GM12878 (cell line): ENCODE data around the gene RTN4RL1. TPM values are rescaled to one million over a fixed set of nuclear protein-coding genes. Genes with fewer than 3 reads are reported as not detected.

Experiments
- ATF2 ChIP-seq: IDR thresholded peaks from 2 replicates; pipeline ENCODE4 v1.6.1; 2012; ENCODE audit warnings: low read length, inconsistent platforms
- ATF7 ChIP-seq: fragments of 450-650 bp; IDR thresholded peaks from 2 replicates; pipeline ENCODE4 v1.6.1; 2016; ENCODE audit warnings: low read depth, mild to moderate bottlenecking
- BCL11A ChIP-seq: IDR thresholded peaks from 2 replicates; pipeline ENCODE4 v1.6.1; 2011; ENCODE audit warnings: low read depth, low read length
- BHLHE40 ChIP-seq, 2 experiments: fragments of 450-650 bp in 1 of 2; IDR thresholded peaks; 2 replicates each; pipeline ENCODE4 v1.6.1; 2011 to 2017; ENCODE audit warnings: low read depth in 2 of 2, borderline replicate concordance in 1 of 2, improper control_type of control experiment in 1 of 2, low read length in 1 of 2, mild to moderate bottlenecking in 1 of 2
- ETV6 ChIP-seq, 2 experiments: fragments of 450-650 bp in 1 of 2; IDR thresholded peaks in 1 of 2; conservative IDR thresholded peaks in 1 of 2; 2 replicates each; pipeline ENCODE4 v1.6.1; 2014; ENCODE audit warnings: antibody characterized with exemption in 1 of 2, borderline replicate concordance in 1 of 2, low read depth in 1 of 2, mild to moderate bottlenecking in 1 of 2, moderate library complexity in 1 of 2
- HCFC1 ChIP-seq: fragments of 150-350 bp; IDR thresholded peaks from 2 replicates; pipeline ENCODE4 v1.6.1; 2014; ENCODE audit warnings: low read length
- HDGF ChIP-seq: fragments of 450-650 bp; IDR thresholded peaks from 2 replicates; pipeline ENCODE4 v1.6.1; 2016; ENCODE audit warnings: antibody characterized with exemption
- IKZF1 ChIP-seq: fragments of 450-650 bp; conservative IDR thresholded peaks from 2 replicates; pipeline ENCODE4 v1.6.1; 2017; ENCODE audit warnings: antibody characterized with exemption, mild to moderate bottlenecking
- IRF4 ChIP-seq: IDR thresholded peaks from 2 replicates; pipeline ENCODE4 v1.6.1; 2011; ENCODE audit warnings: low read depth, low read length
- JUNB ChIP-seq: IDR thresholded peaks from 2 replicates; pipeline ENCODE4 v1.6.1; 2016; ENCODE audit warnings: antibody characterized with exemption, mild to moderate bottlenecking
- MEF2A ChIP-seq: IDR thresholded peaks from 2 replicates; pipeline ENCODE4 v1.6.1; 2011; ENCODE audit warnings: low read depth, mild to moderate bottlenecking, low read length, moderate library complexity; ENCODE audit not compliant: insufficient read depth
- MYC ChIP-seq: IDR thresholded peaks from 2 replicates; pipeline ENCODE4 v1.6.1; 2011; ENCODE audit warnings: mild to moderate bottlenecking, low read length, moderate library complexity, inconsistent platforms; ENCODE audit not compliant: insufficient read depth, insufficient replicate concordance, insufficient read length, severe bottlenecking
- NFYA ChIP-seq: IDR thresholded peaks from 2 replicates; pipeline ENCODE4 v1.6.1; 2011; ENCODE audit warnings: low read depth, mild to moderate bottlenecking, low read length, improper control_type of control experiment, borderline replicate concordance
- NR2F1 ChIP-seq: fragments of 450-650 bp; conservative IDR thresholded peaks from 2 replicates; pipeline ENCODE4 v1.6.1; 2017; ENCODE audit warnings: mild to moderate bottlenecking
- PML ChIP-seq: IDR thresholded peaks from 2 replicates; pipeline ENCODE4 v1.6.1; 2012; ENCODE audit warnings: low read length, inconsistent platforms
- POLR2A ChIP-seq: IDR thresholded peaks from 2 replicates; pipeline ENCODE4 v1.6.1; 2011; ENCODE audit warnings: low read depth, mild to moderate bottlenecking, low read length
- POLR2AphosphoS5 ChIP-seq: IDR thresholded peaks from 2 replicates; pipeline ENCODE4 v1.6.1; 2011; ENCODE audit warnings: mild to moderate bottlenecking, low read length, inconsistent platforms
- POU2F2 ChIP-seq: IDR thresholded peaks from 3 replicates; pipeline ENCODE4 v1.6.1; 2011; ENCODE audit warnings: low read depth, mild to moderate bottlenecking, low read length, borderline replicate concordance
- RAD21 ChIP-seq: IDR thresholded peaks from 2 replicates; pipeline ENCODE4 v1.6.1; 2011; ENCODE audit warnings: mild to moderate bottlenecking, low read depth, low read length, moderate library complexity; ENCODE audit not compliant: insufficient read depth
- SMC3 ChIP-seq: IDR thresholded peaks from 2 replicates; pipeline ENCODE4 v1.6.1; 2011; ENCODE audit warnings: low read length, improper control_type of control experiment, borderline replicate concordance
- SRF ChIP-seq, 2 experiments: IDR thresholded peaks; 2 replicates each; pipeline ENCODE4 v1.6.1; 2011; ENCODE audit warnings: low read depth in 2 of 2, low read length in 2 of 2, mild to moderate bottlenecking in 1 of 2, moderate library complexity in 1 of 2
- STAT1 ChIP-seq: fragments of 450-650 bp; conservative IDR thresholded peaks from 2 replicates; pipeline ENCODE4 v1.6.1; 2014; ENCODE audit warnings: antibody characterized with exemption, mild to moderate bottlenecking
- TARDBP ChIP-seq: IDR thresholded peaks from 2 replicates; pipeline ENCODE4 v1.6.1; 2016; ENCODE audit warnings: borderline replicate concordance
- TCF12 ChIP-seq: IDR thresholded peaks from 2 replicates; pipeline ENCODE4 v1.6.1; 2011; ENCODE audit warnings: low read depth, mild to moderate bottlenecking, low read length
- YY1 ChIP-seq: IDR thresholded peaks from 2 replicates; pipeline ENCODE4 v1.6.1; 2011; ENCODE audit warnings: low read depth, mild to moderate bottlenecking, low read length
- polyA plus RNA-seq, 11 experiments: library from polyadenylated mRNA; depleted of rRNA in 4 of 11; unstranded in 6 of 11; stranded (reverse) in 5 of 11; fragments of >200 nt; fragmentation: Nextera tagmentation in 4 of 11; fragmentation: Illumina TruSeq in 1 of 11; extraction: Ambion mirVana in 4 of 11; extraction: Trizol in 1 of 11; gene quantifications; 1 replicate in 1 of 11; 2 replicates in 10 of 11; pipeline versions ENCODE4 v1.2.1 to v1.2.3, GENCODE V29; 2011 to 2016; ENCODE audit warnings: inconsistent platforms in 2 of 11, missing spikeins in 2 of 11, low read depth in 1 of 11
- total RNA-seq, 4 experiments: library from RNA; depleted of rRNA in 3 of 4; stranded (reverse); fragments of >200 nt in 3 of 4; fragmentation: Illumina TruSeq in 1 of 4; extraction: Trizol in 1 of 4; gene quantifications; 2 replicates each; pipeline versions ENCODE4 v1.2.1 to v1.2.3, GENCODE V29; 2013 to 2021
- TF ChIP-seq, protein P1 (sequence below): IDR thresholded peaks from 2 replicates; pipeline ENCODE4 v1.6.1; 2011; ENCODE audit warnings: low read depth, mild to moderate bottlenecking, low read length, moderate library complexity, borderline replicate concordance; ENCODE audit errors: extremely low read depth

The RTN4RL1 gene
- total and polyA plus RNA-seq, 10 of the 15 experiments (the other 5 are each of a cell fraction or from before 2014, with no cell fraction given) = 0.08 to 0.11 (median 0.10) TPM; not detected in 7

DNA sequence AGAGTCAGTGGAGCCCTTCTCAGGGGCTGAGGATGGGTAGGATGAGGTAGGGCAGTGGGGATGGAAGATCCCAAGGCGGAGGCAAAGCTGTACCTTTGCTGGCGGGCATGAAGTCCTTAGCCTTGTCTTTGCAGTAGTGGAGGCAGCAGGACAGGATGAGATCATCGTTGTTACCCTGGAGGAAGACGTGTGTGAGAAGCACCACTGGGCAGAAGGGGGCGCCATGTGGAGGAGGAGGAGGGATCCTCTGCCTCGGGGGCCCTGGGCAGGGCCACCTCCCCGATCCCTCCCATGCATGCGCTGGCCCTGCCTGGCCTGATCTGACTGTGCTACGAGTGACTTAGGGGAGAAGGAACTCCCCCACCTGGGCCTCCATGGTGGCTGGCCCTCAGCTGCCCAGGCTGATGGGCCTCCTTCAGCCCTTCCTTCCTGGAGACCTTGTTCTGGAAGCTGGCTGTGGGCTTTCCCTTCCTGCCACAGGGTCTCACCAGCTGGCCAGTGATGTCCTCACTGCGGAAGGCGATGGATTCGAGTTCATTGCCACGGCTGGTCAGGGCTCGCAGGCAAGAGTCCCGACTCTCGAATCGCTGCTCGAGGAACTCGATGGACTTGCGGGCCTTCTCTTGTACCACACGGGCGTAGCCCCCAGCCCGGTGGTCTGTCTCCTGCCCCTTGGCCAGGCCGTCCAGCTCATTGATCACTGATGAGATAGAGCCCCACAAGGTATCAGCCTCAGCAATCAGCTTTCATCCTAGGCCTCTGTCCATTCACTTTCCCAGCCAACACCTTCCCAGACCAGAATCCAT lies 40.0 kb upstream of the RTN4RL1 start (continued):
- TF ChIP-seq HCFC1 (no peak), STAT1 (0 out of 2 replicates have a peak, but pooled peaks have one; percentile 23), BCL11A (peak; percentile 9; the same call in 1 of the 2 replicates), TCF12 (no peak), BHLHE40 (IDR thresholded peaks at IDR 0.05; ENCODE audit: borderline replicate concordance in 1 of 2, low read depth in 2 of 2, low read length in 1 of 2) (peak in 1 of 2 experiments; percentile 27; a peak in 1 of 4 replicates), ETV6 (conservative IDR thresholded peaks at IDR 0.05 in 1 of 2, IDR thresholded peaks at IDR 0.05 in 1 of 2; ENCODE audit: borderline replicate concordance in 1 of 2, low read depth in 1 of 2) (0 out of 4 replicates have a peak, but pooled peaks of 1 of the 2 experiments have one; percentile 16), SMC3 (peak; percentile 51; the same call in 1 of the 2 replicates), YY1 (peak; percentile 33; the same call in 1 of the 2 replicates), HDGF (peak; percentile 87), NFYA (no peak), RAD21 (peak; percentile 61), POLR2A (peak; percentile 73; the same call in 1 of the 2 replicates), ATF7 (peak; percentile 77), TARDBP (peak; percentile 82; the same call in 1 of the 2 replicates), MYC (no peak), SRF (IDR thresholded peaks at IDR 0.05; ENCODE audit: low read depth in 2 of 2, low read length in 2 of 2) (no peak), IRF4 (peak; percentile 54; the same call in 1 of the 2 replicates), PML (0 out of 2 replicates have a peak, but pooled peaks have one; percentile 14), POU2F2 (peak; percentile 21; the same call in 1 of the 3 replicates), JUNB (peak; percentile 40; the same call in 1 of the 2 replicates), IKZF1 (0 out of 2 replicates have a peak, but pooled peaks have one; percentile 16), NR2F1 (no peak), POLR2AphosphoS5 (peak; percentile 43), ATF2 (0 out of 2 replicates have a peak, but pooled peaks have one; percentile 53), MEF2A (no peak)
- TF ChIP-seq, protein P1, sequence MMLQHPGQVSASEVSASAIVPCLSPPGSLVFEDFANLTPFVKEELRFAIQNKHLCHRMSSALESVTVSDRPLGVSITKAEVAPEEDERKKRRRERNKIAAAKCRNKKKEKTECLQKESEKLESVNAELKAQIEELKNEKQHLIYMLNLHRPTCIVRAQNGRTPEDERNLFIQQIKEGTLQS = no peak
